Measurements from ENCODE around the gene PCDHGA1.
"Not testable (repeated sequence)": the region's sequence is repeated elsewhere in the genome, so short reads cannot be mapped to it uniquely, and the experiment has no call there.

The PCDHGA1 gene

GRCh38 chr5:141383345-141383744 lies 53.0 kb downstream of the PCDHGA1 start:
- no peak for DNase-seq

DNA sequence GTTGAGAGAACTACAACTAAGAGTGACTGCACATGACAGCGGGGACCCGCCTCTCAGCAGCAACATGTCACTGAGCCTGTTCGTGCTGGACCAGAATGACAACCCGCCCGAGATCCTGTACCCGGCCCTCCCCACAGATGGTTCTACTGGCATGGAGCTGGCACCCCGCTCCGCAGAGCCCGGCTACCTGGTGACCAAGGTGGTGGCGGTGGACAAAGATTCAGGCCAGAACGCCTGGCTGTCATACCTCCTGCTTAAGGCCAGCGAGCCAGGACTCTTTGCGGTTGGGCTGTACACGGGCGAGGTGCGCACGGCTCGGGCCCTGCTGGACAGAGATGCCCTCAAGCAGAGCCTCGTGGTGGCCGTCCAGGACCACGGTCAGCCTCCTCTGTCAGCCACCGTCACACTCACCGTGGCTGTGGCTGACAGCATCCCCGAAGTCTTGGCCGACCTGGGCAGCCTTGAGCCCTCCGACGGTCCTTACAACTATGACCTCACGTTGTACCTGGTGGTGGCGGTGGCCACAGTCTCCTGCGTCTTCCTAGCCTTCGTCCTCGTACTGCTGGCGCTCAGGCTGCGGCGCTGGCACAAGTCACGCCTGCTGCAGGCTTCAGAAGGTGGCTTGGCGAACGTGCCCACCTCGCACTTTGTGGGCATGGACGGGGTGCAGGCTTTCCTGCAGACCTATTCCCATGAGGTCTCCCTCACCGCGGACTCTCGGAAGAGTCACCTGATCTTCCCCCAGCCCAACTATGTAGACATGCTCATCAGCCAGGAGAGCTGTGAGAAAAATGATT lies 54.4 kb downstream of the PCDHGA1 start:
- DNase-seq: no peak

DNA sequence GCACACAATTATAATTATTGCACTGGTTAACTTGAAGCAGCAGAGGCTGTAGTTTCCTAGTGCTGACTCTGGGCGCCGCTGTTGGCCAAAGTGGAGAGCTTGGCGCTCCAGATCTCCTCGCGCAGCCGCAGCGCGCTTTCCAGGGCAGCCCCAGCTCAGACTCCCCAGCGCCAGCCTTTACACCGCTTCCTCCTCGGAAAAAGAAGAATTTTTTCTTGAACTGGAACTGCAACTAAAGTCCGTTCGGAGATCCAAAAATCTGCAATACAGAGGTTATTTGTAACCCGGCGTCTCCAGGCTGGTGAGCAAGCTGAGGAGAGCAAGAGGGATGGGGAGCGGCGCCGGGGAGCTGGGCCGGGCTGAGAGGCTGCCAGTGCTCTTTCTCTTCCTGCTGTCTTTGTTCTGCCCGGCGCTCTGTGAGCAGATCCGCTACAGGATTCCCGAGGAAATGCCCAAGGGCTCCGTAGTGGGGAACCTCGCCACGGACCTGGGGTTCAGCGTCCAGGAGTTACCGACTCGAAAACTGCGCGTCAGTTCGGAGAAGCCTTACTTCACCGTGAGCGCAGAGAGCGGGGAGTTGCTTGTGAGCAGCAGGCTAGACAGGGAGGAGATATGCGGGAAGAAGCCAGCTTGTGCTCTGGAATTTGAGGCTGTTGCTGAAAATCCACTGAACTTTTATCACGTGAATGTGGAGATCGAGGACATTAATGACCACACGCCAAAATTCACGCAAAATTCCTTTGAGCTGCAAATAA lies 57.4 kb downstream of the PCDHGA1 start, which contains the start of gene PCDHGB4:
Gene PCDHGB4 (plus strand): TSS at position 142 of the 755 bp plus-strand sequence. CDS start 187 bp downstream, at position 329.
- not testable (repeated sequence) for DNase-seq

DNA sequence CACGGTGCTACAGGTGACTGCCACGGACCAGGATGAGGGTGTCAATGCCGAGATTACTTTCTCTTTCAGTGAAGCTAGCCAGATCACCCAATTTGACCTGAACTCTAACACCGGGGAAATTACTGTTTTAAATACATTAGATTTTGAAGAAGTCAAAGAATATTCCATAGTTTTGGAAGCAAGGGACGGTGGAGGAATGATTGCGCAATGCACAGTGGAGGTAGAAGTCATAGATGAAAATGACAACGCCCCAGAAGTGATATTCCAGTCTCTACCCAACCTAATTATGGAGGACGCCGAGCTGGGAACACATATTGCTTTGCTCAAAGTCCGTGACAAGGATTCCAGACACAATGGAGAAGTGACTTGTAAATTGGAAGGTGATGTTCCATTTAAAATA lies 58.3 kb downstream of the PCDHGA1 start:
- no peak for DNase-seq

GRCh38 chr5:141389153-141390042 lies 59.1 kb downstream of the PCDHGA1 start:
- no peak for DNase-seq

GRCh38 chr5:141392429-141393198 lies 62.3 kb downstream of the PCDHGA1 start, which contains the start of gene PCDHGA8:
PCDHGA8 (plus strand) TSS chr5:141392633; CDS start chr5:141392814, 181 bp downstream.
- no peak for DNase-seq

- DNase-seq: no peak
These were observed 63.0 kb downstream of the PCDHGA1 start for GRCh38 chr5:141393267-141393666.

DNA sequence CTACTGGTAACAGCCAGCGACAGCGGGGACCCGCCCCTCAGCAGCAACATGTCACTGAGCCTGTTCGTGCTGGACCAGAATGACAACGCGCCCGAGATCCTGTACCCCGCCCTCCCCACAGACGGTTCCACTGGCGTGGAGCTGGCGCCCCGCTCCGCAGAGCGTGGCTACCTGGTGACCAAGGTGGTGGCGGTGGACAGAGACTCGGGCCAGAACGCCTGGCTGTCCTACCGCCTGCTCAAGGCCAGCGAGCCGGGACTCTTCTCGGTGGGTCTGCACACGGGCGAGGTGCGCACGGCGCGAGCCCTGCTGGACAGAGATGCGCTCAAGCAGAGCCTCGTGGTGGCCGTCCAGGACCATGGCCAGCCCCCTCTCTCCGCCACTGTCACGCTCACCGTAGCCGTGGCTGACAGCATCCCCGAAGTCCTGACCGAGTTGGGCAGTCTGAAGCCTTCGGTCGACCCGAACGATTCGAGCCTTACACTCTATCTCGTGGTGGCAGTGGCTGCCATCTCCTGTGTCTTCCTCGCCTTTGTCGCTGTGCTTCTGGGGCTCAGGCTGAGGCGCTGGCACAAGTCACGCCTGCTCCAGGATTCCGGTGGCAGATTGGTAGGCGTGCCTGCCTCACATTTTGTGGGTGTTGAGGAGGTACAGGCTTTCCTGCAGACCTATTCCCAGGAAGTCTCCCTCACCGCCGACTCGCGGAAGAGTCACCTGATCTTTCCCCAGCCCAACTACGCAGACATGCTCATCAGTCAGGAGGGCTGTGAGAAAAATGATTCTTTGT lies 64.3 kb downstream of the PCDHGA1 start:
- DNase-seq: not testable (repeated sequence)

GRCh38 chr5:141397756-141398551 lies 67.6 kb downstream of the PCDHGA1 start, which contains the start of gene PCDHGB5:
PCDHGB5 (plus strand) TSS chr5:141397947; CDS start chr5:141398128, 181 bp downstream.
- DNase-seq: not testable (repeated sequence)

- no peak for DNase-seq
These were observed 68.3 kb downstream of the PCDHGA1 start for GRCh38 chr5:141398608-141399007.

GRCh38 chr5:141399555-141400258 lies 69.4 kb downstream of the PCDHGA1 start:
- no peak for DNase-seq

DNA sequence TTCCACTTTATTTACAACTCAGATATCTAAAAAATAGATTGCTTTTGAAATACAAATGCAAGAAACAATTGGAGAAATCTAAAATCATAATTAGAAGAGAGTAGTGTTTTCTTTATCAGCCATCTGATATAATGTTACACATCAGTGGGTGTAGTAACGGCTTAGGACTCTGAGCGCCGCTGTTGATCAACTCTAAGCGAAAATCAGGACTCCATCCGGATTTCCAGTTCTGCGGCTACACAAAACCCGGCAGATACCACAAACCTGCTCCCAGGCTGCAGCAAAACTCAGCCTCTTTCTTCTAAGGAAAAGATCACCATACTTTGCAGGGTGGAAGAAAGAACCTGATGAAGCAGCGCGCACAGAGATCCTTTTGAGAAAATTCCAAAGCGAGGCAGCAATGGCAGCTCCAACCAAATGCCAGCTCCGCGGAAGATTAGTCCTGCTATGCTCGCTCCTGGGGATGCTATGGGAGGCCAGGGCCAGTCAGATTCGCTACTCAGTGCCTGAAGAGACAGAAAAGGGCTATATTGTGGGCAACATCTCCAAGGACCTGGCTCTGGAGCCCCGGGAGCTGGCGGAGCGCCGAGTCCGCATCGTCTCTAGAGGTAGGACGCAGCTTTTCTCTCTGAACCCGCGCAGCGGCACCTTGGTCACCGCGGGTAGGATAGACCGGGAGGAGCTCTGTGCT lies 72.4 kb downstream of the PCDHGA1 start, which contains the start of gene PCDHGA9:
Gene PCDHGA9 (plus strand): TSS at position 226 of the 691 bp plus-strand sequence. CDS start 175 bp downstream, at position 401.
- no peak for DNase-seq

GRCh38 chr5:141403387-141403786 lies 73.1 kb downstream of the PCDHGA1 start:
- DNase-seq: no peak

- not testable (repeated sequence) for DNase-seq
These were observed 77.6 kb downstream of the PCDHGA1 start, which contains the start of gene PCDHGB6 for GRCh38 chr5:141407790-141408505. PCDHGB6 (plus strand) TSS chr5:141408021; CDS start chr5:141408203, 182 bp downstream.

GRCh38 chr5:141409598-141410306 lies 79.4 kb downstream of the PCDHGA1 start:
- DNase-seq: no peak

DNA sequence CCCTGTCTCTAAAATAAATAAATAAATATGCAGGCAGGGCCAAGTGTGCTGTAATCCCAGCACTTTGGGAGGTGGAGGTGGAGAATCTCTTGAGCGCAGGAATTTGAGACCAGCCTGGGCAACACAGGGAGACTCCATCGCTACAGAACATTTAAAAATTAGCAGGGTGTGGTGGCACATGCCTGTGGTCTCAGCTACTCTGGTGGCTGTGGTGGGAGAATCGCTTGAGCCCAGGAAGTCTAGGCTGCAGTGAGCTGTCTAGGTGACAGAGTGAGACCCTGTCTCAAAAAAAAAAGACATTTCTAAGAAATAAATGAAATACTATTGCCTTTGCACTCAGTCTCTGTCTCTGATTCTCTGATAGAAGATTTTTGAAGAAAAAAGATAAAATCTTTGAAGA lies 81.3 kb downstream of the PCDHGA1 start:
- DNase-seq: no peak

All from NCI-H1436 treated with DMSO at 0.1 percent for 48 hours (cell line).